Adrenal gland (tissue), 5 donors: ENCODE measurements around the gene RWDD1.

Source experiments
- POLR2A ChIP-seq, 2 donors: fragments of 450-650 bp; IDR thresholded peaks; one replicate each; pipeline ENCODE4 v1.6.1; 2017; ENCODE audit warnings: antibody characterized with exemption in 2 of 2, mild to moderate bottlenecking in 2 of 2, moderate library complexity in 1 of 2
- TF ChIP-seq, protein P1 (sequence below), 6 experiments: fragments of 450-650 bp in 4 of 6; fragments of 200-600 bp in 2 of 6; sonication (generic) in 1 of 6; IDR thresholded peaks; 1 replicate in 5 of 6; 2 replicates in 1 of 6; pipeline versions ENCODE4 v1.5.1 to v1.8.0; 2016 to 2021; ENCODE audit warnings: antibody characterized with exemption in 6 of 6, mild to moderate bottlenecking in 2 of 6, moderate library complexity in 1 of 6
- donor health status: DM: no; HTN: no; CAD: no.

- TF ChIP-seq, protein P1, sequence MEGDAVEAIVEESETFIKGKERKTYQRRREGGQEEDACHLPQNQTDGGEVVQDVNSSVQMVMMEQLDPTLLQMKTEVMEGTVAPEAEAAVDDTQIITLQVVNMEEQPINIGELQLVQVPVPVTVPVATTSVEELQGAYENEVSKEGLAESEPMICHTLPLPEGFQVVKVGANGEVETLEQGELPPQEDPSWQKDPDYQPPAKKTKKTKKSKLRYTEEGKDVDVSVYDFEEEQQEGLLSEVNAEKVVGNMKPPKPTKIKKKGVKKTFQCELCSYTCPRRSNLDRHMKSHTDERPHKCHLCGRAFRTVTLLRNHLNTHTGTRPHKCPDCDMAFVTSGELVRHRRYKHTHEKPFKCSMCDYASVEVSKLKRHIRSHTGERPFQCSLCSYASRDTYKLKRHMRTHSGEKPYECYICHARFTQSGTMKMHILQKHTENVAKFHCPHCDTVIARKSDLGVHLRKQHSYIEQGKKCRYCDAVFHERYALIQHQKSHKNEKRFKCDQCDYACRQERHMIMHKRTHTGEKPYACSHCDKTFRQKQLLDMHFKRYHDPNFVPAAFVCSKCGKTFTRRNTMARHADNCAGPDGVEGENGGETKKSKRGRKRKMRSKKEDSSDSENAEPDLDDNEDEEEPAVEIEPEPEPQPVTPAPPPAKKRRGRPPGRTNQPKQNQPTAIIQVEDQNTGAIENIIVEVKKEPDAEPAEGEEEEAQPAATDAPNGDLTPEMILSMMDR (IDR thresholded peaks at IDR 0.05) = no peak
- TF ChIP-seq POLR2A (IDR thresholded peaks at IDR 0.05) = no peak
Observed at GRCh38 chr6:116571683-116572000, 338 bp downstream of the RWDD1 start.
